NOMO-1 treated with DMSO at 0.1 percent for 48 hours (cell line): ENCODE measurements around the gene PCDHGA4.
A peak's percentile ranks its signal among the peaks of the same experiment; 100 is the strongest.
"Not testable (repeated sequence)": the region's sequence is repeated elsewhere in the genome, so short reads cannot be mapped to it uniquely, and the experiment has no call there.

Source experiments
- DNase-seq: peaks from one replicate; lab custom pipeline; 2025; ENCODE audit not compliant: unreplicated experiment; lab: John Stamatoyannopoulos, UW

PCDHGA4 gene

GRCh38 chr5:141346017-141346416 lies 8.8 kb upstream of the PCDHGA4 start:
- DNase-seq: not testable (repeated sequence)

DNA sequence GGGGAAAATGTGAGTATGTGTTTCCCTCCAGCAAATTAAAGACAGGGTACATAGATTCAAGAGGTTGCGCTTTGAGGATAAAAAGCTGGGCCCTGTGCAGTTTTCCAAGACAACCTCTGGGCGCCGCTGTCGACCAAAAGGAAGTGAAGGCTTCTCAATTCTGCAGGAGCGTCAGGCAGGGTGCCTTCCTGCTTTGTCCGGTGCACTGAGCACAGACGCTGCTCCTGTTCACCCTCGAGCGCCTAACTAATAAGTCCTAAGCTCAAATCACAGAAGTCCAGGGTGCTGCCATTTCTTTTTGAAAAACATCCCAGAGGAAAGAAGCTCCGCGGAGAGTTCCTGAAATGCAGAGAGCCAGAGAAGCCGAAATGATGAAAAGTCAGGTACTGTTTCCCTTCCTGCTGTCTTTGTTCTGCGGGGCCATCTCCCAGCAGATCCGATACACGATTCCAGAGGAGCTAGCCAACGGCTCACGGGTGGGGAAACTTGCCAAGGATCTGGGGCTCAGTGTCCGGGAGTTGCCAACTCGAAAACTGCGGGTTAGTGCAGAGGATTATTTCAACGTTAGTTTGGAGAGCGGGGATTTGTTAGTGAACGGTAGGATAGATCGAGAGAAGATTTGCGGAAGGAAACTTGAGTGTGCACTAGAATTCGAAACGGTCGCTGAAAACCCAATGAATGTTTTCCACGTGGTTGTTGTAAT lies 4.8 kb upstream of the PCDHGA4 start, which contains the start of gene PCDHGB1:
Gene PCDHGB1, plus strand, starts transcription at position 183 of the 703 bp plus-strand sequence. Its CDS starts 162 bp downstream, at position 345.
- no peak for DNase-seq

- DNase-seq: no peak
Measured at GRCh38 chr5:141351591-141351990, 3.2 kb upstream of the PCDHGA4 start.

DNA sequence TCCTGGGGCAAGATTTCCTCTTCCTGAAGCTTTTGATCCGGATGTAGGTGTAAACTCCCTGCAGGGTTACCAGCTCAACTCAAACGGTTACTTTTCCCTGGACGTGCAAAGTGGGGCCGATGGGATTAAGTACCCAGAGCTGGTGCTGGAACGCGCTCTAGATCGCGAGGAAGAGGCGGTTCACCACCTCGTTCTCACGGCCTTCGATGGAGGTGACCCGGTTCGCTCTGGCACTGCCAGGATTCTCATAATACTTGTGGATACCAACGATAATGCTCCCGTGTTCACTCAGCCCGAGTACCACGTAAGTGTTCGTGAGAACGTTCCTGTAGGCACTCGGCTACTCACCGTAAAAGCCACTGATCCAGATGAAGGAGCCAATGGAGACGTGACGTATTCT lies 820 bp downstream of the PCDHGA4 start:
- no peak for DNase-seq

GRCh38 chr5:141356133-141356532 lies 1.3 kb downstream of the PCDHGA4 start:
- DNase-seq: no peak

DNA sequence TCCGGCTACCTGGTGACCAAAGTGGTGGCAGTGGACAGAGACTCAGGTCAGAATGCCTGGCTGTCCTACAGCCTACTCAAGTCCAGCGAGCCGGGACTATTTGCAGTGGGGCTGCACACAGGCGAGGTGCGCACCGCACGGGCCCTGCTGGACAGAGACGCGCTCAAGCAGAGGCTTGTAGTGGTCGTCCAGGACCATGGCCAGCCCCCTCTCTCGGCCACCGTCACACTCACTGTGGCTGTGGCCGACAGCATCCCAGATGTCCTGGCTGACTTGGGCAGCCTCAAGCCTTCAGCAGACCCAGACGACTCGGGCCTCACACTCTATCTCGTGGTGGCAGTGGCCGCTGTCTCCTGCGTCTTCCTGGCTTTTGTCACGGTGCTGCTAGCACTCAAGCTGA lies 2.1 kb downstream of the PCDHGA4 start:
- DNase-seq: no peak

GRCh38 chr5:141359790-141360426 lies 5.1 kb downstream of the PCDHGA4 start, which contains the start of gene PCDHGB2:
Gene PCDHGB2 (plus strand): TSS chr5:141359994. CDS start chr5:141360136, 142 bp downstream.
- peak; percentile 65 for DNase-seq

DNA sequence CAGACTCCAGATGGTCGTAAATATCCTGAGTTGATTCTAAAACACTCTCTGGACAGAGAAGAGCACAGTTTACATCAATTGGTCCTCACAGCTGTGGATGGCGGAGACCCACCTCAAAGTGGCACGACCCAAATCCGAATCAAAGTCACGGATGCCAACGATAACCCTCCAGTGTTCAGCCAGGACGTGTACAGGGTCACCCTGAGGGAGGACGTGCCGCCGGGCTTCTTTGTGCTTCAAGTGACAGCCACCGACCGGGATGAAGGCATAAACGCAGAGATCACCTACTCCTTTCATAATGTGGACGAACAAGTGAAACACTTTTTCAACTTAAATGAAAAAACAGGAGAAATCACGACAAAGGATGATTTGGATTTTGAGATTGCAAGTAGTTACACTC lies 5.9 kb downstream of the PCDHGA4 start:
- no peak for DNase-seq

- DNase-seq: no peak
Measured at GRCh38 chr5:141362719-141363118, 7.9 kb downstream of the PCDHGA4 start.

DNA sequence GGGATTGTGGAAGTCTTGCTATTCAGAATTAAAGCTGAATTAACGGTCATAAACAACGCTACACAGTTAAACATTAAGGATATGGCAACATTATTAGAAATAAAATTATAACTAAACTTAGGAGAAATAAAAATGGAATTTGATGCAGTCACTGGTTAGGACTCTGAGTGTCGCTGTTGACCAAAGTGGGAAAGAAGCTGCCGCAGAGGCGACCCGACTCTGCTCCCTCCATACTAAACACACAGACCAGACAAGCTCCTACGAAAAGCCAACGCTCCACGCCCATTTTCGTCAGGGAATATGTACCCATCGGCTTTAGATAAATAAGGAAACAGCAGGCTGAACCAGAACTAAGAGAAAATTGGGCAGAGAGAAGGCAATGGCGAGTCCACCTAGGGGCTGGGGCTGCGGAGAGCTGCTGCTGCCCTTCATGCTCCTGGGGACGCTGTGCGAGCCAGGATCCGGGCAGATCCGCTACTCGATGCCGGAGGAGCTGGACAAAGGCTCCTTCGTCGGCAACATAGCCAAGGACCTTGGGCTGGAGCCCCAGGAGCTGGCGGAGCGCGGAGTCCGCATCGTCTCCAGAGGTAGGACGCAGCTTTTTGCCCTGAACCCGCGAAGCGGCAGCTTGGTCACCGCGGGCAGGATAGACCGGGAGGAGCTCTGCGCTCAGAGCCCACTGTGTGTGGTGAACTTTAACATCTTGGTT lies 9.3 kb downstream of the PCDHGA4 start, which contains the start of gene PCDHGA5:
Gene PCDHGA5, plus strand, starts transcription at position 211 of the 709 bp plus-strand sequence. Its CDS starts 169 bp downstream, at position 380.
- DNase-seq: no peak

GRCh38 chr5:141366016-141366896 lies 11.4 kb downstream of the PCDHGA4 start:
- no peak for DNase-seq

GRCh38 chr5:141369994-141370848 lies 15.4 kb downstream of the PCDHGA4 start, which contains the start of gene PCDHGB3:
Gene PCDHGB3 (plus strand): TSS chr5:141370242. CDS start chr5:141370395, 153 bp downstream.
- peak; percentile 47 for DNase-seq

DNA sequence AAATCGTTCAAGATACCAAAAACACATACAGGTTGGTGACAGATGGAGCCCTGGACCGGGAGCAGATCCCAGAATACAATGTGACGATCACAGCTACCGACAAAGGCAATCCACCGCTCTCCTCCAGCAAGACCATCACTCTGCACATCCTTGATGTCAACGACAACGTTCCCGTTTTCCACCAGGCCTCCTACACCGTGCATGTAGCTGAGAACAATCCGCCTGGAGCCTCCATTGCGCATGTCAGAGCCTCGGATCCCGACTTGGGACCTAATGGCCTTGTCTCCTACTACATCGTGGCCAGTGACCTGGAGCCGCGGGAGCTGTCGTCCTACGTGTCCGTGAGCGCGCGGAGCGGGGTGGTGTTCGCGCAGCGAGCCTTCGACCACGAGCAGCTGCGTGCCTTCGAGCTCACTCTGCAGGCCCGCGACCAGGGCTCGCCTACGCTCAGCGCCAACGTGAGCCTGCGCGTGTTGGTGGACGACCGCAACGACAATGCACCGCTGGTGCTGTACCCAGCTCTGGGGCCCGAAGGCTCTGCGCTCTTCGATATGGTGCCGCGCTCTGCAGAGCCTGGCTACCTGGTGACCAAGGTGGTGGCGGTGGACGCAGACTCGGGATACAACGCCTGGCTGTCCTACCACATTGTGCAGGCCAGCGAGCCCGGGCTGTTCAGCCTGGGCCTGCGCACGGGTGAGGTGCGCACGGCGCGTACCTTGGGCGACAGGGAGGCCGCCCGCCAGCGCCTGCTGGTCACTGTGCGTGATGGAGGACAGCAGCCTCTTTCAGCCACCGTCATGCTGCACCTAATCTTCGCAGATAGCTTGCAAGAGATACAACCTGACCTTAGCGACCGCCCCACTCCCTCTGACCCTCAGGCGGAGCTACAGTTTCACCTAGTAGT lies 17.0 kb downstream of the PCDHGA4 start:
- DNase-seq: no peak

GRCh38 chr5:141373673-141374317 lies 19.0 kb downstream of the PCDHGA4 start, which contains the start of gene PCDHGA6:
Gene PCDHGA6 (plus strand): TSS chr5:141373891. CDS start chr5:141374084, 193 bp downstream.
- no peak for DNase-seq

DNA sequence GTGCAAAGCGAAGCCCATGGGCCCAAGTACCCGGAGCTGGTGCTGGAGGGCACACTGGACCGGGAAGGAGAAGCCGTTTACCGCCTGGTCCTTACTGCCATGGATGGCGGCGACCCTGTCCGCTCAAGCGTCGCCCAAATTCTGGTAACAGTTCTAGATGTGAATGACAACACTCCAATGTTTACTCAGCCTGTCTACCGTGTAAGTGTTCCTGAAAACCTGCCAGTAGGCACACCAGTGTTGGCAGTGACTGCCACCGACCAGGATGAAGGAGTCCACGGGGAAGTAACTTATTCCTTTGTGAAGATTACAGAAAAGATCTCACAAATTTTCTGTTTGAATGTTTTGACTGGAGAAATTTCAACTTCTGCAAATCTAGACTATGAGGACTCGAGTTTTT lies 19.8 kb downstream of the PCDHGA4 start:
- DNase-seq: no peak

GRCh38 chr5:141375444-141376155 lies 20.8 kb downstream of the PCDHGA4 start:
- DNase-seq: not testable (repeated sequence)
